Stimulated activated CD4-positive, alpha-beta T cell treated with anti-CD3 and anti-CD28 coated beads, Interleukin-1b, Interleukin-23, amount 100 ng/mL, for 24 hours (primary cell): ENCODE measurements around the gene NDUFB2.
"Not testable (repeated sequence)": the region's sequence is repeated elsewhere in the genome, so short reads cannot be mapped to it uniquely, and the experiment has no call there.

ENCODE experiments used
- DNase-seq, 4 experiments: peaks; one replicate each; pipeline ENCODE4 v3.0.0-alpha.2; 2020; ENCODE audit warnings: low read depth in 4 of 4, low spot score in 1 of 4

NDUFB2 gene

GRCh38 chr7:140732416-140732815 is 35.9 kb downstream of the NDUFB2 start:
- DNase-seq = no peak

GRCh38 chr7:140734096-140734495 is 37.6 kb downstream of the NDUFB2 start:
- no peak for DNase-seq

DNA sequence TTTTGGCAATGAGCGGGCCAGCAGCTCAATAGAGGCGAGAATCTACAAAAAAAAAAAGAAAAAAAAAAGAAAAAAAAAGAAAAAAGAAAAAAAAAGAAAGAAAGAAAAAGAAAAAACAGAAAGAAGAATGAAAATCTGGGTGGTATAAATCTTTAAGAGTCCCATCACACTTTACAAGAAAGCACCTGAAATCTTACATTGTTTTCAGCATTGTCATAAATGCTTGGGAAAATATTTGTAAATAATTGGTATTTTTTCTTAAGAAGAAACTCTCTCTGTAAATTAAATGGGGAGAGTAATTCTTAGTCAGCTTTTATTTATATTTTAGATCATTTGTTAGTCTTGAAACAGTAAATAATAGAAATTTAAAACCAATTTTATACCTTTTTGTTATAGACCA is 38.2 kb downstream of the NDUFB2 start:
- no peak for DNase-seq

DNA sequence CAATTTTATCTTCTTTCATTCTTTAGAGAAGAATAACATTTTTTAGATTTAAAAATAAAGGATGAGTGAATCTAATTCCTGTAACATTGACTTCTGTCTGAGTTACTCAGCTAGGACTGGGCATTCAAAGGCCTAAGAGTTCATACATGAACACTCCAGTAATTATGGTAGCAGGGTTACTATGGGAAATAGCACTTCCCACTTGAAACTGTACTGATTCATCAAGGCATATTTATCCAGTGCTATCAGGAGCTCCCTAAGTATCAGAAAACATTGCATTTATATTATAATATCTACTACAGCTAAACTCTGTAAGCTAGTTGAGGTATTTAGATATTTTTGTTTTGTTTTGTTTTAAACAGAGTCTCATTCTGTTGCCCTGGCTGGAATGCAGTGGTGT is 41.8 kb downstream of the NDUFB2 start:
- no peak for DNase-seq

DNA sequence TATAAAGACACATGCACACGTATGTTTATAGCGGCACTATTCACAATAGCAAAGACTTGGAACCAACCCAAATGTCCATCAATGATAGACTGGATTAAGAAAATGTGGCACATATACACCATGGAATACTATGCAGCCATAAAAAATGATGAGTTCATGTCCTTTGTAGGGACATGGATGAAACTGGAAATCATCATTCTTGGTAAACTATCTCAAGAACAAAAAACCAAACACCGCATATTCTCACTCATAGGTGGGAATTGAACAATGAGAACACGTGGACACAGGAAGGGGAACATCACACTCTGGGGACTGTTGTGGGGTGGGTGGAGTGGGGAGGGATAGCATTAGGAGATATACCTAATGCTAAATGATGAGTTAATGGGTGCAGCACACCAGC is 46.7 kb downstream of the NDUFB2 start:
- not testable (repeated sequence) for DNase-seq

GRCh38 chr7:140744005-140744404 is 47.5 kb downstream of the NDUFB2 start:
- no peak for DNase-seq

GRCh38 chr7:140745266-140746058 is 49.0 kb downstream of the NDUFB2 start:
- no peak for DNase-seq

DNA sequence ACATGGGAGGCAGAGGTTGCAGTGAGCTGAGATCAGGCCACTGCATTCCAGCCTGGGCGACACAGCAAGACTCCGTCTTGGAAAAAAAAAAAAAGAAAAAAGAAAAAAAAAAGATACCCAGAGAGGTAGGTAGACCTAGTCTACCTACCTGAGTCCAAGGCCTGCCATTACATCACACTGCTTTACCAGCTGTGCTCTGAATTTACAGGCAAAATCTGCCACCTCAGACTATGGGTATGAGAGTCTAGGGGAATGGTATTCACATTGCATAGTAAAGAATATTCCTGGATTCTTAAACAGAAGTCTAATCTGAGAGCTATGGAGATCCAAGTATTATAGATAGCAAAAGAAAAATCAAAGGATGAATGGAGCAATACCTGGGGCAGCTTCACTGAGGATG is 50.2 kb downstream of the NDUFB2 start:
- no peak for DNase-seq

DNA sequence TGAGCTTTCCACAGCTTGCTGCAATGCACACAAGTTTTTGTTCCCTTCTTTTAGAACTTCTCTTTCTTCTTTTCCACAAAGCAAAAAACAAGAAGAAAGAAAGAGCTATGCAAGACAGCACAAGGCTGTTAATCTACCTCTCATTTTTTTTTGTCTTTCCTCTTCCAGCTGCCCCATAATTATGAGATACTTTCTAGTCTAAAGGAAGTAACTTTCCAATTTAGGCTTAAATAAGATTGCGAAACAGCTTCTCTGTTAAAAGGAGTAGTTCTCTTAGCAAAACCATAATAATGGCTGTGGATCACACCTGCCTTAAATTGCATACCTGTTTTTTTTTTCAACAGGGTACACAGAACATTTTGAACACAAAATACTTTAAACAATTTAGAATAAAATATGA is 56.0 kb downstream of the NDUFB2 start:
- no peak for DNase-seq

GRCh38 chr7:140754506-140754905 is 58.0 kb downstream of the NDUFB2 start:
- DNase-seq = no peak
